Measurements from ENCODE around the gene TOMM40L.

DNA sequence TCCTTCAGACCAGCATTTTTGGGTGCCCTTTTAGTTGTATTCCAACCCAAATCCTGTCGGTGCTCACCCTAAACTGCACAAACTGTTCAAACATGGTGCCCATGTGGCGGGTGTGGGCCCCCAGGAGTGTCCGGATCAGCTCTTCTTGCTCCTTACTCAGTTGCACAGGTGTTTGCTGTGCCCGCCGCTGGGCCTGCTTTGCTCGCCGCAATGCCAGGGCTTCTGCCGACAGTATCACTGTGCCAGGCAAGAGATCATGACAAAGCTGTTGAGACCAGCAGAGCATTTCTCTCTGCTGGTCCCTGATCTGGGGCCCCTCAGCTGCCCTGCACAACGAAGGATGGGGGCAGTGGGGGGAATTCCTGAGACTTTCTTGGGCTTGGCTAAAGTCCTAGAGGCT lies 7.2 kb downstream of the TOMM40L start:
- TF ChIP-seq CTCF (optimal IDR thresholded peaks at IDR 0.05 in 1 of 3, IDR thresholded peaks at IDR 0.05 in 1 of 3, conservative IDR thresholded peaks at IDR 0.05 in 1 of 3; ENCODE audit: extremely low read depth in 1 of 3, insufficient read depth in 2 of 3, low read length in 3 of 3) (no peak), EZH2 (IDR thresholded peaks at IDR 0.05; ENCODE audit: low read length) (no peak)
